MM.1S (cell line): ENCODE data around the gene DHX35.

Experiments
- CTCF ChIP-seq: fragments of 300-600 bp; sonication (generic); IDR thresholded peaks from 2 replicates; pipeline ENCODE4 v1.5.1; 2016; ENCODE audit warnings: antibody characterized with exemption, low read length, mixed read lengths
- EZH2 ChIP-seq: fragments of 300-600 bp; sonication (generic); optimal IDR thresholded peaks from 2 replicates; pipeline ENCODE3; 2017; ENCODE audit warnings: low read depth, mild to moderate bottlenecking, antibody characterized with exemption, low read length, mixed read lengths
- EZH2phosphoT487 ChIP-seq: fragments of 300-600 bp; sonication (generic); IDR thresholded peaks from 2 replicates; pipeline ENCODE4 v1.6.1; 2018; ENCODE audit warnings: antibody characterized with exemption, low read length

DNA sequence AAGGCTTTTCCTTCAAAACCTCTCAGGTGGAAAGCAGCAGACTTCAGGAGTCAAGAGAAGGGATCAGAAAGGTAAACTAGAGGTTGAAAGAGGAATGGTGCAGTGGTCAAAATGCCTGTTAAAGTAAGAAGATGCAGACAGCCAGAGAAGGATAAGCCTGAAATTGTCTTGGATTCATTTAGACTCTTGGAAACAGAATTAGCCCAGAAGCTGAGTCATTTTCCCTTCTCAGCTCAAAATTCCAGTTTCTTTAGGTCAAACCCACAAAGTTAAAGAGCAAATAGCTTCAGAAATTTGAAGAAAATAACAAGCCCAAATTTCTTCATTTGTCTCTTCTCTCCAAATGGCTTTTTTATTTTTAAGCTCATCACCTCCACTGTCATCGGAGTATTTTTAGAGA, 73.9 kb downstream of the DHX35 start:
- TF ChIP-seq CTCF (no peak), EZH2phosphoT487 (no peak), EZH2 (no peak)
